Embryonic facial prominence (tissue), 1 donor: Measurements from ENCODE around the gene ILRUN.
"Not testable (repeated sequence)": the region's sequence is repeated elsewhere in the genome, so short reads cannot be mapped to it uniquely, and the experiment has no call there.

Experiments
- DNase-seq: peaks from one replicate; pipeline ENCODE4 v3.0.0-alpha.2; 2016; ENCODE audit errors: extremely low spot score

The ILRUN gene

GRCh38 chr6:34664256-34664971 is 32.2 kb downstream of the ILRUN start:
- DNase-seq, result no peak

- DNase-seq, result no peak
Observed at GRCh38 chr6:34663831-34664255, 32.7 kb downstream of the ILRUN start.

GRCh38 chr6:34663371-34663770 is 33.2 kb downstream of the ILRUN start:
- DNase-seq, result no peak

GRCh38 chr6:34661357-34661756 is 35.2 kb downstream of the ILRUN start:
- no peak for DNase-seq

- DNase-seq, result no peak
Observed at GRCh38 chr6:34658605-34659265, 37.8 kb downstream of the ILRUN start.

- not testable (repeated sequence) for DNase-seq
Observed at GRCh38 chr6:34657979-34658480, 38.5 kb downstream of the ILRUN start.

GRCh38 chr6:34657307-34657978 is 39.1 kb downstream of the ILRUN start:
- no peak for DNase-seq

GRCh38 chr6:34657037-34657306 is 39.6 kb downstream of the ILRUN start:
- DNase-seq, result no peak

- no peak for DNase-seq
Observed at GRCh38 chr6:34656378-34657036, 40.1 kb downstream of the ILRUN start.

GRCh38 chr6:34655876-34656377 is 40.6 kb downstream of the ILRUN start:
- DNase-seq, result not testable (repeated sequence)

- no peak for DNase-seq
Observed at GRCh38 chr6:34654061-34654710, 42.4 kb downstream of the ILRUN start.

- DNase-seq, result no peak
Observed at GRCh38 chr6:34652263-34652662, 44.3 kb downstream of the ILRUN start.

GRCh38 chr6:34650823-34651222 is 45.7 kb downstream of the ILRUN start:
- DNase-seq, result no peak

- not testable (repeated sequence) for DNase-seq
Observed at GRCh38 chr6:34650232-34650631, 46.3 kb downstream of the ILRUN start.

- no peak for DNase-seq
Observed at GRCh38 chr6:34648806-34649205, 47.8 kb downstream of the ILRUN start.
